GM21825 (cell line): ENCODE results near the gene SORBS1.
A peak's percentile ranks its signal among the peaks of the same experiment; 100 is the strongest.

Source experiments
- ATAC-seq: cut with Tn5 transposase; IDR thresholded peaks from one replicate; pipeline ENCODE4 v1.9.1; 2021; ENCODE audit warnings: mild to moderate bottlenecking, moderate library complexity; ENCODE audit not compliant: unreplicated experiment

SORBS1 gene

DNA sequence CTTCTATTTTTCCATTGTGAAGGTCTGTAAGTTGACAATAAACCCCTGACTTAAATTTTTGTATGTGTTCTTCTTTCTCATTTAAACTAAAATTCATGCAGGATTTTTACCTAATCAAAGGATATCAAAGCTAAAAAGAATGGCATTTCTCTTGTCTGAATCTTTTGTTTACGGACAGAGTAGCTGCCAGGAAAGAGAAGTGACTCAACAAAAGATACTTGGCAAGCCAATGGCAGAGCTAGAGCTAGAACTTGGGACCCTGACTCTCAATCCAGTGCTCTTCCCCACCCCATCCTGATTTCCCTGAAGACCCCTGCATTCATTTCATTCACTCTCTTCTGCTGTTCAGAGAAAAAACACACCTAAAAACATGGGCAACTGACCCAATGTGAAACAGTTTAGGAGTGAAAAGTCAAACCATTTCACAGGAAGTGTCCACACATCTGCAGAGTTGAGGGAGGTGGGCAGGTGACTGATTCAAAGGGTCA, 230.2 kb downstream of the SORBS1 start:
- no peak for ATAC-seq

DNA sequence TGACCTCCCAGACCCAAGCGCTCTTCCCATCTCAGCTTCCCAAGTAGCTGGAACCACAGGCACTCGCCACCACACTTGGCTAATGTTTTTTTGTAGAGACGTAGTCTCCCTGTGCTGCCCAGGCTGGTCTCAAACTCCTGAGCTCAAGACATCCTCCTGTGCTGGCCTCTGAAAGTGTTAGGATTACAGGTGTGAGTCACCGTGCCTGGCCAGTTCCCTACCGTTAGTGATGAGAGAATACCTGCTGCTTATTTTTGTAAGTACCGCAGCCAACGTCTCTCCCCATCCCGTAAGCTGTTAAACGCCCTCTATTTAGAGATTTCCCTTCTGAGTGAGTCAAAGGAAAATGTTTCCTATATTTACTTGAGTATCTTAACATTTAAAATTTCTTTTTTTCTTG, 231.9 kb downstream of the SORBS1 start:
- ATAC-seq, result no peak

DNA sequence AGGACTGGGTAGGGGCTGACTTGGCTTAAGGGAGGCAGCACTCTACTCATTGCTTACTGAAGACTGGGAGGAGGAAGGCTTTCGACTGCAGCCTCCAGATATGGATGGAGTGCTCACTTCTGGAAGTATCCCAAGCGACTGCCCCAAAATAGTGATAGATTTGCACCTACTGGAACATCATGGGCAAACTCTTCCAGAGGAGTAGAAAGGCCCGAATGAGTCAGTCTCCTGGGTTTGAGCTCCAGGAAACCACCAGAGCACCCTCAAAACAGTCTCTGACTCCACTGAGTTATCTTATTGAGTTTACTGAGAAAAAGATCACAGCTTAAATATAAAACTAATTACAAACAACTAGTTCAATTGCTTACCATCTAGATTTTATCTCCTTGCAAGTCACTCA, 233.2 kb downstream of the SORBS1 start:
- ATAC-seq, result no peak

DNA sequence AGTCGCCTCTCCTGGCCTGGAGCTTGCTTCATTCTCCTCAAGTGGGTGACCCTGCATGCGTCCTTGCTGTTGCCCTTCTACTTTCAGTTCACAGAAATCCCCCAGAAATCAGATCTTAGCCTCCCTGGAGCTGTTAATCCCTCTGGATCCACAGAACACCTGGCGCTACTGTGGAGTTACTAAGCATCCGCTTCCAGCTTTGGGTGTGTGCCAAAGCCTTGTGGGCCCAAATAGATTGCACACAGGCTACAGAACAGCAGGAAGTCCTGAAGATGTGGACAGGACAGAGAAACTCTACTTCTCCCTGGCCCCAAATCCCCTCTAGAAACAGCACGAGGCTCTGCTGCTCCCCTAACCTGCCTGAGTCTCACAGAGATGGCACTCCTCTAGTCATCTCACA, 233.8 kb downstream of the SORBS1 start:
- ATAC-seq, result no peak

DNA sequence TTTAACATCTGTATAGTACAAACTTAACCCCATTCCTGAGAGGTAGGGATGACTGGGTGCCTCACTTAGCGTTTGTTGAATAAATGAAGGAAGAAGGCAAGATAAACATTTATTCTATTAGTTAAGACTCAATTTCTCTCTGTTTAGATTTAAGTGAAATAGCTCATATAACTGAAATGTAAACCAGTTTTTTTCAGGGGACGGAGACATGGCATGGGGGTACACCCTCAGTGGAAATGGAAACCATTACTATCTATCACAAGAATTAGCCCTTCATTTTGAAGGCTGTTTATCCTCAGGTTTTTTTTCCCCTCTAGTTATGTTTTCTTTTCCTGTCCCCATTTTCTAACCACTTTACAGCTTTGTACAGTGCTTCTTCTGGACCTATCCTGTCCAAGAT, 234.8 kb downstream of the SORBS1 start:
- no peak for ATAC-seq

DNA sequence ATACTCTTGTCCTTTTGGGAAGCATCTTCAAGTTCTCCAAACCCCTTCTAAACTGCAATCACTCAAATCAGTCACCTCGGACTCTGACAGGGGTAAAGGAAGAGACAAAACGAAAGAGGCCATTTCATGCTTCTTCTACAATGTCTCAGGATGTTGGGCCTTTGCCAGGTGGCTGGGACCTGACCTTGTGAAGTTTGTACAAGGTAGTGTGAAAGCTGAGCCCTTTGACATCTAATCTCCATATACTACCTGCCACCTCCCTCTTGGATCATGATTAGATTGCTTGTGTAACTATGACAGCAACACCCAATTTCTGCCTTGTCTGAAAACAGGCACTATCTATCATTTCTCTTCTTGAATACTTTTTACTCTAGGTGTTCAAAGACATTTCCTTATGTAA, 235.3 kb downstream of the SORBS1 start:
- no peak for ATAC-seq

DNA sequence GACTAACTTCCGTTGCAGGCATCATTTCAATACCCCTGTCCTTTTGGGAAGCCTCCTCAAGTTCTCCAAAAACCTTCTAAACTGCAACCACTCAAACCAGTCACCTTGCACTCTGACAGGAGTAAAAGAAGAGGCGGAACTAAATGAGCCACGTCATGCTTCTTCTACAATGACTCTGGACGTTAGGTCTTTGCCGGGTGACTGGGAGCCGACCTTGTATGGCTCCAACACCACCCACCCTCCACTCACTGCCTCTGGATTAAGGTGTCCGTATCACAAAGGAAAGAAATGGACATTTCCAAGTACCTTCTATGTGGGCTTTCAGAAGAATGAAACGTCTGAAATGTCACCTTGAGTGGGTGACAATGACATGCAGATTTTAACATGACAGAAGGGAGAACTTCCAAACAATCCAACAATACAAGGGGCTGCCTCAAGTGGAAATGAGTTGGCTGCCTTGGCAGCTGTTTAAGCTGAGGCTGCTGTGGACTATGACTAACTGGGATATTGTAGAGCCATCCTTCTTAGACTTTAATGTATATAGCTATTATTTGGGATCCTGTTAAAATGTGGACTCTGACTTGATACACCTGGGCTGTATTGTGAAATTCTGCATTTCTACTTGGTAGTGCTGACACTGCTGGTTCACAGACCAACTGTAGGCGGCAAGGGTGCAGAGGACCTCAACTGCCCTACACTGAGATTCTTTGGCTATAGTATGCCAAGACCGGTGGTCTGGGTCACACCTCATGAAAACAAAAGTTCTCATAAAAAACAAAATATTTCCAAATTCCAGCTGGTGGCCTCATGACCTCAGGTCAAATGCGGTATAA, 236.5 kb downstream of the SORBS1 start:
- no peak for ATAC-seq

DNA sequence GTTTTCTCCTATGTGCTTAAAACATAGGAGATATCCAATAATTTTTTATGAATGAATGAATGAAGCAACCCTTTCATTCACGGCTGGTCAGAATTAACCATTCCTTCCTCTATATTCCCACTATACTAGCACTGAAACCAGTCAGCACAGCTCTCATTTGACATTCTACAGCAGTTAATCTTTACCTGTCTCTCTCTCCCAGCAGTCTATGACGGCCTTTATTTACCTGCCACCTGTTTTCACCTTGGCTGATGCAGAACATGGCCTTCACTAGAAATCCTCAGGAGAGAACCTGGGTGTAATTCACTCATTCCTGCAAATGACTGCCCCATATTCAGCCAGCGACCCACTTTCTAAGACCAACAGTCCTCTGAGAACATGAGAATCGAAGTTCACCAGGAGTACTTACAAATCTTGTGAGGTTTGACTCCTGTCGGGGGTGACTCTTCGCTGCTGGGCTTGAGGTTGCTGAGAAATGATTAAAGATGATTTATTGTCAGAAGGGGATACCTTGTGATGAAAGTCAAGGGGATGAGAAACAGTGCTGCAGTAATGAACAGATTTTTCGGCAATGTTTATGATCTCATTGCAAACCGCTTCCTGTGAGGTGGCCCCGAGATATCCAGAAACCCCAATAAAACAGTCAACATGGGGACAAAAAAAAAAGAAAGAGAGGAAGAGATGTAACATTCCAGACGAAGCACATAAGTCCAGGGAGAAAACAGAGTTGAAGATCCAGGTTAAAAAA, 239.4 kb downstream of the SORBS1 start:
- ATAC-seq, result no peak

DNA sequence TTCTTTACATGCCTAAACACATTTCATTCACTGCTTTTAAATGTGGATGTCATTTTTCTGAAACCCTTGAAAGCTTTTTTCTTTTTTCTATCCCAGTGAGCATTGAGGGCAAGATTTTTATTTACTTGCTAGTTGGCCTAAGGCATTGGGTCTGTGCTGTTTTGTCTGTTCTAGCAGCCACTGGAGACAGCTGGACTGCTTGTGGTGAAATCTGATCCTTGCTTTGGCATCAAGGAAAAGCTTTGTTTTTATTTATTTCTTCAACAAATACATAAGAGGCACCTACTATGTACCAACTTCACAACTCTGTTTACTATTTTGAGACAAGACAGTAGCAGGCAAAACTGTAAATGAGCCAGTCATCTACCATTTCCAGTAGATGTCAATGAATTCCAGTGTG, 241.9 kb downstream of the SORBS1 start:
- ATAC-seq, result no peak

DNA sequence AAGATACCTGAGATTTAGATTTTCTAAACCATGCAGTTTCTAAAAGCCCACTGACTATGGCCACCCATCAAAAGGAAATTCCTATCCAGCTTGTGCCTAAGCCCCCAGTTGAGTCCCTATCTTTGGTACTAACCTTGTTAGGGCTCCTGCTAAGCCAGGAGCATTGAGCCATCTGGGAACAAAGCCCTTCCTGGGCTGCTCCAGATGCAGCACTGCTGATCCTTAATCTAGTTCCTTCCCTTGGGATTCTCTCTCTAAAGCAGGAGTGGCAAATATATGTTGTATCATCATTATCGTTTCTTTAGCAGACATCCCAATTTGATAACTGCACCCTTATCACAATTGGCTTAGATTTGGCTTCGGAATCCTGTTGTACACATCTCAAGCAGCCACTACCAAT, 245.7 kb downstream of the SORBS1 start:
- no peak for ATAC-seq

DNA sequence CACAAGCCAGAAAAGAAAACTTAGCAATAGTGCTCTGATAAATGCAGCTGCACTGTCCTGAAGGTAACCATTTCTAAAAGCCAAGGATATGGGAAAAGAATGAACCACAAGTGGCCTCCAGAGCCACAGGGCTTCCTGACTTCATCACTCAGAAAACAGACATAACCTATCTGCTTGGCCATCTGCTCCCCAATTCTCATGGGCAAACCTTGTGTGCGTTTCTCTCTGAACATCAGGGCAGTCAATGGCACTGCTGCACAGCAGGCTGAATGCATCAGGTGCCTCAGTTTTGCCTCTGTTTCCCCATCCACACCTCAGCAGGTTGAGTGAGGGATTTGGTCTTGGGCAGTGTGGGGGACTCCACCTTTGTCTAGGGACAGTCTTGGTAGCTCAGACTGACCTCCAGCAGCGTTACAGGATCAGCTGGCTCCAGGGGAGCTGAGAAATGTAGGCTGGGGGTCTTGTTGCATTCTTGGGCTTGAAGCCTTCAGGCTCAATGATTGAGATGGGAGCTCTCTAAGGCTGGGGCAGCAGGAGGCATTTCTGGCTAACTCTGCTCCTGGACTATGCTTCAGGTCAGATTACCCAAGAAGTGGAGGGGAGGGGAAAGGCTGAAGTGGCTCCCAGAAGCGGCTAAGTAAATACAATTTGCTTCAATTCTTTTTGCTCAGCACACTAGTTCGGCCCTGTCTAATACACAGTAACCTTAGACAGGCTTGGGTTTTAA, 246.8 kb downstream of the SORBS1 start:
- no peak for ATAC-seq

DNA sequence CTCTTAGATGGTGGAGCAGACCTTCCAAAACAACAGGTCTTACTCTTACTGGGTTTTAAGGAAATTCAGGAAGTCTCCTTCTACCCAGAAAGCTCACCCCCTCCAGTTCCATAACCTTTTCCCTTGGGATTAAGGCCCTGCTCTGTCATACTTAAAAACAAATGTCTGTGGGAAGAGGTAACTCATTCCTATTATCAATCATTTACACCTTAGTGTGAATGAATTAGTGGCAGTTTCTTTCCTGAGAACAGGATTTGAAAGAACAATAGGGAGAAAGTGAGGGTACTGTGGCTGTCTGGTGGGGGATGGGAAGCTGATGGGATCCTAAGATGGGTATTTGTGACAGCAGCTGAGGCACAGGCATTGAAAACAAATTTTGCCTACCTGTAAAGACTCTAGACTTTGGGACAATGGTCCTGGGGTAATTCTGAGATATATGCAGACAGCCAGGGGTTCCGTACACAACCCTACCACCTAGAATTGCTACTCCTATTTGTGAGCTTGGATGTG, 248.1 kb downstream of the SORBS1 start:
- no peak for ATAC-seq

DNA sequence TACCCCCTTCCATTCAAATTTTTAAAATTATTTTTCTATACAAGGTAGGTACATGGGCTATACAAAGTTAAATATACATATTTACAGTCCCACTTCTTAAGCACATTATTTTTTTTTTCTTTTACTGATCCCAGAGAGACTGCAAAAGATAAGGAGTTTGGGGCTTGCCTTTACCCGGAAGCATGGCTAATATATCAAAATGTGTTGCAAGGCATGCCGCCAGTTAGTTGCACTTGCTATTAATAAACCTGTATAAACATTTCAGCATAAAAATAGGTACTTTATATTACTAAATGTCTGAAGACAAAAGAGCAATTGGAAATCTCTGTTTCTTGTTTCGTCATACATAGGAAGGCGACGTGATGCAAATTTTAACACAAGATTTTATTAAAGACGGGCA, 248.9 kb downstream of the SORBS1 start:
- no peak for ATAC-seq

DNA sequence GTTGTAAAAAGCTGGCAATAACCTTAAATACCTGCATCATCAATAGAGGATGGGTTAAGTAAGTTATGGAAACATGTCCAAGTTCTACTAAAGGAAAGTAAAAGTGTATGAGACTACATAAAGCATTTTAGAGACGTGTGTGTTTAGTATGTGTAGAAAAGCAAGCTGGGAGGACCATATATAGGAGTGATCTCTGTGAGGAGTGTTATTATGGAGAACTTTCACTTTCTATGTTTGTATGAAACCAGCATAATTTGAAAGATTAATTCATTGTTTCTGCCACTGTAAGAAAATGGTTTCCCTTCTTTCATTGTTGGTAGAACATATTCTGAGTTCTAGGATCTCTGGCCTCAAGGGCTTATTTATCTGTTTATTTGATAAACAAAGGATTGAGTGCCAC, 251.2 kb downstream of the SORBS1 start:
- ATAC-seq, result peak; percentile 50

DNA sequence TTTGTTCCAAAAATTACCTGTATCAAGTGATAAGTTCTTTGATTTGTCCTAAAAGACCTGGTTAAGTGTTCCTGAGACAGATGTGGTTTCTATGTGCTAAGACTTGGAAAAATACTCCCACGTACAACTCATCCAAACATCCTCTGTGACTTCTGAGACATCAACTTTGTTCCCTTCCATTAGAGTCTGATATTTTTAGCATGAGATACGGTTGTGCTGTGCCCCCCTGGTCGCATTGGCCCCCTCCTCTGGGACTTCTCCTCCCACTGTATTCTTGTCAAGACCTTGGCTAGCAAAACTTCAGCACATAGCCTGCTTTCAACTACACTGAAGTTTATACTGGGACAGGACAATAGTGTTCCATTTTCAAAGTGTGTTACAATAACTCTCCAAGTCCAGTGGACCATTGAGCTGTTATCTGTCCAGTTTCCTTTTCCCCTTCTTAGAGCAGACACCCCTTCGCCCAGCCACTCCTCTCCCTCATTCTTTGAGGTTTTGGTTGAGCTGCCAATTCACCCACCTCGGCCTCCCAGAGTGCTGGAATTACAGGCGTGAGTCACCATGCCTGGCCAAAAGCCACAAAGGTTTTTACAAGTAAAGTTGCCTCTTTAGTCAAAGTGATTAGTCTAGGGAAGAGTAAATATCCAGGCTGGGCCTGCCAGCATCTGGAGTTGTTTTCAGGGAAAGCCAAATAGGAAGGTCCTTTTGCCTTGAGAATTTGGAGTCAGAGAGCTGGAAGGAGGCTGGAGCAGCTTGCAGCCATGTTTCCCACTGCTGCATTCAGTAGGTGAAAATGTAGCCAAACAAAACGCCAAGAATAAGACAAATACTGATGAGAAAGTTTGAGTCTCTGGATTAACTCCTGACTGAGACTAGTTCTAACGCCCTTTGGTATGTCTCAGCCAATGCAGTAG, 252.5 kb downstream of the SORBS1 start:
- no peak for ATAC-seq

DNA sequence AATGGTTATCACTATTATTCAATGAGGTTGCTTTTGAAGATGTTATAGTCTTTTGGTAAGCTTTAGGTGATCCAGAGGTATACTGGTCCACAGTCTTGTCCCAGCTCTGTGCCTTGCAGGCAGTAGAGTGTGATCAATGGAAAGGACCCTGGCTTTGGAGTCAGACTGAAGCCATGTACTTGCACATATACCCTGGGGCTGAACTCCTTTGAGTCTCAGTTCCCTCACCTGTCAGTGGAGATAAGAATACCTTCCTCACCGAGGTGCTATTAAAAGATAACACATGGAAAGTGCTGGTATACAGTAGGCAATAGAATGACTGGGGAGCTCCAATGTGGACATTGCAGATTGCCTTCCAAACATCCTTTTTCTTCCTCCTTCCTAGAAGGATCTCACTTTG, 254.3 kb downstream of the SORBS1 start:
- ATAC-seq, result no peak

DNA sequence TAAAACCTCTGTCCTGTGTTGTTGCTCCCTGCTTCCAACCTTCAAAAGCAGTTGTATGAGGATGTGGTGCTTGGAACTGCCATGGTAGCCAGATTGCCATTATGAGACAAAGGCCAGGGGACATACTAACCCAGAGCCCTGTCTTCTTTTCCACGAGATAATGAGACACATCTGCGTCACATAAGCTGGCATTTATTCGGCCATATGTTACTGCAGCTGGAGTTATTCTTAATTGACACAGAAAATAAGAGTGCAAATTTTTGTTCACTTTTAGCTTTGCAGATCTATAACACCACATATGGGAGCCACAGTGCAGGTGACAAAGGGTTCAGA, 254.9 kb downstream of the SORBS1 start:
- ATAC-seq, result no peak

DNA sequence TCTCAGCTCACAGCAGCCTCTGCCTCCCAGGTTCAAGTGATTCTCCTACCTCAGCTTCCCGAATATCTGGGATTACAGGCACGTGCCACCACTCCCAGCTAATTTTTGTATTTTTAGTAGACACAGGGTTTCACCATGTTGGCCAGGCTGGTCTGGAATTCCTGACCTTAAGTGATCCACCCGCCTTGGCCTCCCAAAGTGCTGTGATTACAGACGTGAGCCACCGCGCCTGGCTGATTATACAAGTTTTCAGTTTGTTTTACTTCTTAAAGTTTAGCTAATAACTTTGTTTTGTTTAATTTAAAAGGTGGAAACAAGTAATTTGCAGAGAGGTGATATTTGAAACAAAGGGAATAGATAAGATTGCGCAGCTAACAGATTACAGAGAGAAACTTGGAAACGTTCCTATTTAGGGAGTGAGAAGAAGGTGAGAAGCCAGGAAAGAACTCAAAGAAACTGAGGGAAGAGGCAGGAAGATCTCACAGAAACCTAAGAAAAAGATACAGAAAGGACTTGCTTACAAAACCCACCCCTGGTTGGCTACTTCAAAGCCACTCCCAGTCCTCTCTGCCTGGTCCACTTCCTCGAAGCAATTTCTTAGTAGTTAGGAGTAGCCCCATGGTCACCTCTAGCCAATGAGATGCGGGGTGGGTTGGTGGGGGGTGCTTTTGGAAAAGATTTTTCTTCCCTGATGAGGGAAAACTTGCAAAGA, 255.4 kb downstream of the SORBS1 start:
- no peak for ATAC-seq

DNA sequence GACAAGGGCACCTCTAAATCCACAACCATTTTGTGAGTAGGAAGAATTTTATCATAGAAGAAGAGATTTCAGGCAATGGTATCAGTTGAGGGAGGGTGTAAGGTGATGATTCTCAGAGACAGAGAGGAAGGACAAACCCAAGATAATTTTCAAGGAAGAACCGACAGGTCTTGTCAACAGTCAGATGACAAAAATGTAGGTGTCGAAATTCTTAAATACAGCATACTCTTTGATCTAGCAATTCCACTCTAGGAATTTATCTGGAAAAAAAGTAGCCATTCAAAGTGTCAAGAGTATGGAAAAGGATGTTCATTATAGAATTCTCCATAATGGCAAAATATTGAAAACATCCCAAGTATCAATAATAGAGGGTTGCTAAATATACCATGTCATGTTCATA, 256.2 kb downstream of the SORBS1 start:
- ATAC-seq, result no peak

DNA sequence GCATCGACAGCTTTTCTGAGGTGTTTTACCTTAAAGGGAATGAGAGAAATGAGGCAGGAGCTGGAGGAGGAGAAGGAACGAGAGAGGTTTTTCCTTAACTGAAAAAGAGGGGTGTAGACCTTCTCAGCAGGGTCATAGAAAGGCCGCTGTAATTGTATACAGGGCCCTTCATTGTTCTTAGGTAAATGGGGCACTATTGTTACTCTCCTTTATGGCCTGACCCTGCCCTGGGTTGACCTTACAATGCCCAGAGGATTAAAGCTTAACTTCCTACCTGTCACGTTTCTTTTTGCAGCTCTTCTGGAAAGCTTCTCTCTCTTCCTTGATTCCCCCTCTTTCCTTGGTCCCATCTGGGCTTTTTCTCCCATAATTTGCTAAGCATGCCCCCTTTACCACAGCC, 256.7 kb downstream of the SORBS1 start:
- ATAC-seq, result no peak
